GM18873 (cell line): ENCODE data around the gene BCKDHB.
A peak's percentile ranks its signal among the peaks of the same experiment; 100 is the strongest.
"Not testable (repeated sequence)": the region's sequence is repeated elsewhere in the genome, so short reads cannot be mapped to it uniquely, and the experiment has no call there.

ENCODE experiments used
- ATAC-seq: cut with Tn5 transposase; IDR thresholded peaks from one replicate; pipeline ENCODE4 v1.9.1; 2021; ENCODE audit warnings: mild to moderate bottlenecking, moderate library complexity, moderate number of reproducible peaks; ENCODE audit not compliant: unreplicated experiment, low FRiP score

BCKDHB gene

DNA sequence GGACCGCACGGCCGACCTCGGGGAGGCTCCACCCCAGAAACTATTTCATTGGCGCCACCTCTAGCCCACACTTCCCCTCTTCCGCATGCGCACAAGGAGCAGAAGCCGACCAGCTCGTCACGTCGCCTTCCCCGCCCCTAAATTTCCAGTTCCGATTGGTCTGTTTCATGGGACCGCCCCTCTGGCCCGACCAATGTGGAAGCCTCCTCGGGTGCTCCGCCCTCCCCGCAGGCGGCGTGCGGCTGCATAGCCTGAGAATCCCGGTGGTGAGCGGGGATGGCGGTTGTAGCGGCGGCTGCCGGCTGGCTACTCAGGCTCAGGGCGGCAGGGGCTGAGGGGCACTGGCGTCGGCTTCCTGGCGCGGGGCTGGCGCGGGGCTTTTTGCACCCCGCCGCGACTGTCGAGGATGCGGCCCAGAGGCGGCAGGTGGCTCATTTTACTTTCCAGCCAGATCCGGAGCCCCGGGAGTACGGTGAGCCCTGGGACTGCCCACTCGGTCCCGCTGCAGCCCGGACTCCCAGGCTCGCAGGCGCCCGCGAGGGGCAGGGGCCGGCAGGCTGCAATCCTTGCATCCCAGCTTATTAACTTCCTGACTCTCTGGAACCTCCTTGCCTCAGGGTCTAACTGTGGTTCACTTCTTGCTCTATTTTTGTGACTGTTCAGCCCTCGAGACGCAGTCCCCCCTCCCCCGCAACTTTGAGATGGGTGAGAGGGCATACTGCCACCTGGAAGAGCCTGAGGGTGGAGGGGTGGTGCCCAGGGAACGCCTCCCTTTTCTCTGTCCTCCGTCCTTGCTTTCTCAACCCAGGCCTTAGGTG is at the start of gene BCKDHB:
TSS of gene BCKDHB (plus strand) at position 254 of the 818 bp plus-strand sequence. CDS start at position 277, 23 bp downstream.
- ATAC-seq: peak; percentile 98

DNA sequence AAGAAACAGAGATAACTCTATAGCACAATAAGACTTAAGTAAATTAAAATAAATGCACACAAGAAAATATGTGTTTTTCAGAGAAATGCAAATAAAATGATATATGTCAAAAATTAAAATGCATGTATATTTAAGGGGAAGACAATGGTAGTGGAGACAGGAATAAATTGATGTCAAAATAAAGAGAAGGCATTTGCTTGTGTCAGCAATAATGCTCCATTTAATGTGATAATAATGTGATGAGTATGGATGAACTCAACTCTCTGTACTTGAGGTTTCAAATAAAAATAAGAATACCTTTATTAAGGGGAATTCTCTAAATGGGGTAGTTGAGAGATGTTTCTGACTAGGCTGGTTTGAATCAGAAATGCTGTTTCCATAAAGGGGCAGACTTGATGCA is 45.7 kb upstream of the BCKDHB start:
- no peak for ATAC-seq

DNA sequence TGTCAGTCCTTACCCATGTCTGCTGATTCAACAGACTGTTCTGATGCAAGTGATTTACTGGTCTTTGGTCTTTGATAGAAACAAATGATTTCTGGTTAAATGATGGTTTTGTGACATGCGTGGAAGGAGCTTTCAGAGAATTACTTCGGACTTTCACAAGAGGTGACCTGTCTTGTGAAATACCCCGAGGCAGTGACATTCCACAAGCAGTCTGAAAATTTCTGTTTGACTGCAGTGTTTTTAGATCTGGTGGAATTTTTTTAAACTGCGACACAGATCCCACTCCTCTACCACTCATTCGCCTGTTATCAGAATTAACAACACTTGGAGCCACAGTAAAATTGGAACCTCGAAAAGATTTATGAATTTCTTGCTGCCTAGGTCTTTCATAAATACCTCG is 38.3 kb upstream of the BCKDHB start:
- ATAC-seq: not testable (repeated sequence)

DNA sequence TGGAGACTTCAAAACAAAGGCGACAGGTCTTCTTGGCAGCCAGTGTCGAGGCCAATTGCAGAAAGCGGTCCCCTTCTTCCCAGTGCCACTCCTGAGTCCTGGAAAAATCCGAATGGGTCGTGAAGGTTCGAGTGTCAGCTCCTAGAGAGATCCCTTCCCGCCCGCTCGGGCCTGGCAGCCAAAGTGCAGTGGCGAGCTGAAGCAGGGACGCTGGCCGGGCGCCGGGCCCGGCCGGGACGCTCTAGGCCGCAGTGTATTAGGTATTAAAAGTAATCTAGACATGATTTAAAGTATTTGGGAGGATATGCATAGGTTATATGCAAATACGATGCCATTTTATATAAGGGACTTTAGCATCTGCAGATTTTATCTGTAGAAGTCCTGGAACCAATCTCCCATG is 36.0 kb upstream of the BCKDHB start:
- not testable (repeated sequence) for ATAC-seq

DNA sequence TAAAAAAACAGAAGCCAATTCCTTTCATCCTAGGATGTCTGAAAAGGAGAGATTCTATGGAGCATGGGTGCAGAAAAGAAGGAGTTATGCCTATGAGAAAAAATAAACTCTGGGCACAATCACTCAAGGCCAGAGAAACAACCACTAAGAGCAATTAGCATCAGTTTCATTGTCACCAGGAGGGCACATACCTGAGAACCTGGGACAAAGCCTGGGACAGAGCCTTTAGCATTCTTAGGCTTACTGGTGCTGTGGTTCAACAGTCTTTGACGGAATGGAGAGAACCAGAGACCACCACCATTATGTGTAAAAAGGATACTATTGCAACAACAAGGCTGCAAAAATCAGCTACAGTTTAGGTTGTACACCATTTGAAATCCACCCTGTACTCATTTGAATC is 29.4 kb upstream of the BCKDHB start:
- no peak for ATAC-seq

- no peak for ATAC-seq
Measured at GRCh38 chr6:80088637-80089036, 17.8 kb upstream of the BCKDHB start.

DNA sequence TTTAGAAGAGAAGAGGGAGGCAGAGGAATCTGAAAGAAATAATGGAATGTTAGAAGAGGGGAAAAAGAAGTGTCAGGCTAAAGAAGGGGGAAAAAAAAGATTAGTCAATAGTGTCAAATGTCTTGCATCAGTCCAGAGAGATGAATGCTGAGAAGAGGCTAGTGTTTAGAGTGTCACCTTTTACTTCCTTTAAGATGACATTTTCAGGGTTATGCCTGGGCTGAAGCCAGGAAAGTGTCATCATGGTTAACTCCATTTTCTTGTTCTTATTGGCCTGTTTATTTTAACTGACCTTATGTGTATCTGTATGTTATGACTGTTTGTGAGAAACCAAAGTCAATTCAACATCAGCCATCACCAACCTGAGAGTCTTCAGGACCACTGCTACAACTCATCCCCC is 15.0 kb upstream of the BCKDHB start:
- ATAC-seq: no peak

GRCh38 chr6:80094017-80094416 is 12.5 kb upstream of the BCKDHB start:
- ATAC-seq: no peak

DNA sequence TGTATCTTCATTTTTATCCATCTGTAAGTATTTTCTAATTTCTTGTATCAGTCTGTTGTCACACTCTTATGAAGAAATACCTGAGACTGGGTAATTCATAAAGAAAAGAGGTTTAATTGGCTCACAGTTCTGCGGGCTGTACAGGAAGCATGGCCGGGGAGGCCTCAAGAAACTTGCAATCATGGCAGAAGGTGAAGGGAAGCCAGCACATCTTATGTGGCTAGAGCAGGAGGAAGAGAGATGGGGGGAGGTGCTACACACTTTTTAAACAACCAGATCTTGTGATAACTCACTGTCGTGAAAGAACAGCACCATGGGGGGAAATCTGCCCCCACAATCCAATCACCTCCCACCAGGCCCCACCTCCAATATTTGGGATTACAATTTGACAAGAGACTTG is 10.9 kb upstream of the BCKDHB start:
- ATAC-seq: no peak

DNA sequence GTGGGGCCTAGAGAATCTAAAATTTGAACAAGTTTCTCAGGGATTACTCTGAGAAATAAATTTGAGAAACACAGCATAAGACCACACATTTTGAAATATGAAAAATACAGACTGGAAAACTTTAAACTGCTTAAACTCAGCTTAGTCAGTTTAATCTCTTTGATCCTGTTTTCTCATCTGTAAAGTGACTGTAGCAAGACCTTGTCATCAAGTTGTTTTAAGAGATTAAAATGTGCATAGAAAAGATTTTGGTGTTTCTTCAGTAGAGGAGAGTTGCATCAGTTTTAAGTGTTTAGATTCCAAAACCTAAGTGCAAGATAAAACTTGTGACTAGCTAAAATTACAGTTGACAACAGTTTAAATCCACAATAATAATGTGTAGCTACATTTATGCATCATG is 8.1 kb upstream of the BCKDHB start:
- ATAC-seq: no peak

DNA sequence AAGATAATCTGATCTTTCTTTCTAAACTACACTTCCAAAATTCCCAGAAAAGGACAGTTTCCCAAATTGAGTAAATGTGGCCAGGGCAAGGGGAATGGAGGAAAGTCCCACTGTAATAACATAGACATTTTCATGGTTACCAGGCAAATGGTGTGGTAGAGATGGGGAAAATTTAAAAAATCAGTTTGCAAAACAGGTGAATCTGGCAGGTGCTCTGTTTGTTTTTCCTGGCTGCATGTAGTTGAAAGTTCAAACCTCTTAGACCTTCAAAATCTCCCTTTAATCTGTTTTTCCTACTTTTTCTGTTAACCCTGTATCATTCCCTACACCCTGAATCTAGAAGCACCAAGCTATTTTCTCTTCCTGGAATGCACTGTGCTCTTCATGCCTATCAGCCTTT is 2.0 kb upstream of the BCKDHB start:
- no peak for ATAC-seq

DNA sequence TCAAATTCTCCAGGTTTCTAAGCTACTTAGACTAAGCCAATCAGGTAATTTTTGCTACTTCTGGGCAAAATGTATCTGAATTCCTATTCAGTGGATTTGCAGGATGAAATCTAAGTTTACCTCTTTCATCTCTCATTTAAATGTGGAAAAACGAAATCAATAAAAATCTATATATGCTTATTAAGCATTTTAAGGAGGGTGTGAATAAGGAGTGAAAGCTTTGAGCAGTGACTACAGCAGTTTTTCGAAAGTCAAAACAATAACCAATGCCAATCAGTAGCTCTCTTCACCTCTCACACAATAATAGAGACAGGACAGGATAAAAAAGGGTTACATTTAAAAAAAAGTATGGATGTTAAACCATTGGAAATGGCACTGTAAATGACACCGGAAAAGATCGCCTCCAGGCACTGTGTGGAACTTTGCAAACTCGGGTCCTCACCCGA is 476 bp upstream of the BCKDHB start:
- ATAC-seq: no peak

DNA sequence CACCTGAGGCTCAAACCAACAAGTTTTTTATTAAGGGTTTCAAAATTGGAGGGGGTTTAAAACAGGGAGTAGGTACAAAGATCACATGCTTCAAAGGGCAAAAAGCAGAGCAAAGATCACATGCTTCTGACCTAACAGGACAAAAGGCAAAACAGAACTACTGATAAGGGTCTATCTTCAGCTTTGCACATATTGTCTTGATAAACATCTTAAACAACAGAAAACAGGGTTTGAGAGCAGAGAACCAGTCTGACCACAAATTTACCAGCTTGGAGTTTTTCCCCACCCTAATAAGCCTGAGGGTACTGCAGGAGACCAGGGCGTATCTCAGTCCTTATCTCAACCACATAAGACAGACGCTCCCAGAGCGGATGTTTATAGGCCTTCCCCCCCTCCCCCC is 16.1 kb downstream of the BCKDHB start:
- not testable (repeated sequence) for ATAC-seq

DNA sequence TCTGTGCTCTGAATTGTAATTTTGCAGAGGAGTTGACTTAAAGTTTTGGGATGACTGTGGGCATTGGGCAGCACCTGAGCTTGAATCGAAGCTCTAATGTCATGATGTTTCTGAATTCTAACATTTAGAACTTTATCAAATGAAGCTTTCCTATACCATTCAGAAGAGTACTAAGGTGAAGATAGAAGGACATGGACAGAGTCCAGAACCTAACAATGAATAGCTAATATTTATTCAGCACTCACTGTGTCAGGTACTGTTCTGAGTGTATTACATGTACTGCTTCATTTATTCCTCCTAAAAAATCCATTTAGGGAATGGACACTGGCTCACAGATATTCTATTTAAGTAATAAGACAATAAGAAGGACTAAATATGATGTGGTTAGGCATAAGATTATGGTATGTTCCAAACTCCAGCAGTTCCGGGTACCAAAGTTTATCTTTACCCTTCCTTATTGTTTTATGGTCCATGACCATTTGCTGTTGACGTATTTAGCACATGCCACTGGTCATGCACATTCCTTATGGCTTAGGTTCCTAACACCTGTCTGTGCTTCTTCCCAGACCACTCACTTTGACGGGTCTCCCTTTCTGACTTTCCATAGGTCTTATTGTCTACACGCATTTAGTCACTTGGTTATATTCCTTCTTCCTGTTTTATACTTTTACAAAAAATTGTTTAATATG is 20.3 kb downstream of the BCKDHB start:
- no peak for ATAC-seq

GRCh38 chr6:80129485-80129884 is 23.0 kb downstream of the BCKDHB start:
- ATAC-seq: no peak

DNA sequence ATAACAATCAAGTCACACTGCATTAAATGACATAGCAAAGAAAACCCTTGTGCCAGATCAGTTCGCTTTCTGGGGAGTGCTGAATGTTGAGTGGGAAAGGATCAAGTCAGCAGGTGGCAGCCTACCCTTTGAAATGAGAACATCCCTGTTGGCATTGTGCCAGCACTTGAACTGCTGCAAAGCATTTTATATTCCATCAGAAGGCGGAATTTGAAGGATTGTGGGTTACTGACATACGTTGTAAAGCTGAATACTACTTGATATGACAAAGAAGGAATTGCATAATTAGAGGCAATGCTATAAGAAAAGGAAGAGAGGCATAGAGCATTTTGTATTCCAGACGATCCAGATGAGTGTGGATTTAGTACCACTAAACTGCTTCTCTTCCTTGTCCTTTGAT is 26.5 kb downstream of the BCKDHB start:
- no peak for ATAC-seq

- ATAC-seq: no peak
Measured at GRCh38 chr6:80134065-80134464, 27.6 kb downstream of the BCKDHB start.

GRCh38 chr6:80142586-80142985 is 36.1 kb downstream of the BCKDHB start:
- ATAC-seq: no peak

- ATAC-seq: no peak
Measured at GRCh38 chr6:80143419-80143937, 37.0 kb downstream of the BCKDHB start.

DNA sequence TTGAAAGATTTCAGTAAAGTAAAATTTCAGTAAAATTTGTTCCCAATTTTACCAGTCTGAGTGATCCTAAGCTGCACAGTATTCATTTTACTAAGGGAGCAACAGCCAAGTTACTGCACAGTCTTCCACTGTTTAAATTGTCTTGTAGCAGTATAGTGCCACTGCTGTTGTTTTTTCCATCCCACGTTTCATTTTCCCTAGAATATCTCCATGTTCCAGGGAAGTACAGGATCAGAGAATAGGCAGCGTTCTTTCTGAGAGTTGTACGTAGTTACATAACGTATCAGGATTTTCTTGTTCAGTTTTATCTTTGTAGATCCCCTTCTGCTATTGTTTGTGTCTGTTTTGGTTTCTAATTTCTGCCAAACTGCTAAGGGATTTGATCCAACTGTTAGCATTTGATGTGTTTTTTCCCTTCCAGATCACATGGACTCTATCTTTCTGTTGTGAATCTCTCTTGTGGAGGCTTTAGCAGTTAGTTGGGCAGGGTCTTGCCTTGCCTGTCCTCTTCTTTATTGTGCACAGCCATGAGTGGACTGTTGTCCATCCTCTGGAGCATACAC is 38.4 kb downstream of the BCKDHB start:
- ATAC-seq: no peak

GRCh38 chr6:80145509-80145908 is 39.0 kb downstream of the BCKDHB start:
- ATAC-seq: peak; percentile 79
